Activated CD4-positive, alpha-beta memory T cell treated with anti-CD3 and anti-CD28 coated beads for 36 hours (primary cell): ENCODE measurements around the gene LYRM4. TPM values are rescaled to one million over a fixed set of nuclear protein-coding genes. Genes with fewer than 3 reads are reported as not detected.
A peak's percentile ranks its signal among the peaks of the same experiment; 100 is the strongest.

Experiments used
- CTCF ChIA-PET: fragments of 350-600 bp; sonication (Branson Sonifier 250); formaldehyde crosslinking; loops from one replicate; lab custom pipeline; 2021; ENCODE audit warnings: antibody characterized with exemption, inconsistent platforms; lab: Charles Lee
- POLR2A ChIA-PET: fragments of 350-600 bp; sonication (Branson Sonifier 250); formaldehyde crosslinking; loops from one replicate; lab custom pipeline; 2021; ENCODE audit warnings: antibody characterized with exemption; lab: Charles Lee
- DNase-seq: peaks from one replicate; pipeline ENCODE4 v3.0.0-alpha.2; 2020
- H3K27ac Mint-ChIP-seq: one replicate; pipeline ENCODE4 v1.8.0; 2021; ENCODE audit warnings: mixed read lengths
- H3K27me3 Mint-ChIP-seq: one replicate; pipeline ENCODE4 v1.8.0; 2021; ENCODE audit warnings: mixed read lengths
- H3K36me3 Mint-ChIP-seq: one replicate; pipeline ENCODE4 v1.8.0; 2021; ENCODE audit warnings: mixed read lengths
- H3K4me1 Mint-ChIP-seq: one replicate; pipeline ENCODE4 v1.8.0; 2021; ENCODE audit warnings: low read depth, mixed read lengths
- H3K4me3 Mint-ChIP-seq: one replicate; pipeline ENCODE4 v1.8.0; 2021; ENCODE audit warnings: mild to moderate bottlenecking, mixed read lengths
- H3K9me3 Mint-ChIP-seq: one replicate; pipeline ENCODE4 v1.8.0; 2021; ENCODE audit warnings: mixed read lengths
- intact Hi-C: fragments of 100-400 bp; cut with micrococcal nuclease; formaldehyde crosslinking; loops from one replicate; pipeline ENCODE4 v1.15.1; 2023
- total RNA-seq, 2 experiments: library from RNA; stranded (reverse); gene quantifications; one replicate each; pipeline ENCODE4 v1.2.3, GENCODE V29; 2021

The LYRM4 gene
- total RNA-seq, 2 experiments from 2014 or later = 50.6 to 53.6 TPM

DNA sequence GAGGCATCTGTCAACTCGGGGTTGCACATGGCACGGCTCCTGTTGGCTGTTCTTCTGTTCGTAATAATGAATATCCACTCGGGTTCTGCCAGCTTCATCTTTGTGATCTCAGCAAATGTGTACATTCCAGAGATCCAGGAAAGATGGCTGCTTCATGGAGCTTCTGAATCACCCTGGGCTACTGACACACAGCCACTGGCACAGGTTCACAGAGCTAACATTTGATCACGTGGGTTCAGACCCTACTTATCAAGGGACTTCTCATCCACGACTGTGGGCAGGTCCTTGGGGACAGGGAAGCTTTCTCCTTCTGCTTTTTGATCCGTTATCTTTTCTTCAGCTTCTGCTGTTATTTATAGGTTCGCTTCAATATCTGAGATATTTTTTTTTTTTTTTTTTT is 157.5 kb downstream of the LYRM4 start:
- H3K4me3 Mint-ChIP-seq = no peak overlapping the region
- POLR2A ChIA-PET = no interaction called here
- H3K36me3 Mint-ChIP-seq = no peaks in the 10 kb centered on the region
- no peaks in the 10 kb centered on the region for H3K27me3 Mint-ChIP-seq
- H3K9me3 Mint-ChIP-seq = no peaks in the 10 kb centered on the region
- H3K27ac Mint-ChIP-seq = no peak overlapping the region
- no peaks in the 10 kb centered on the region for H3K4me1 Mint-ChIP-seq
- no peak for DNase-seq
- intact Hi-C loops = no loop called here
- CTCF ChIA-PET = no interaction called here

DNA sequence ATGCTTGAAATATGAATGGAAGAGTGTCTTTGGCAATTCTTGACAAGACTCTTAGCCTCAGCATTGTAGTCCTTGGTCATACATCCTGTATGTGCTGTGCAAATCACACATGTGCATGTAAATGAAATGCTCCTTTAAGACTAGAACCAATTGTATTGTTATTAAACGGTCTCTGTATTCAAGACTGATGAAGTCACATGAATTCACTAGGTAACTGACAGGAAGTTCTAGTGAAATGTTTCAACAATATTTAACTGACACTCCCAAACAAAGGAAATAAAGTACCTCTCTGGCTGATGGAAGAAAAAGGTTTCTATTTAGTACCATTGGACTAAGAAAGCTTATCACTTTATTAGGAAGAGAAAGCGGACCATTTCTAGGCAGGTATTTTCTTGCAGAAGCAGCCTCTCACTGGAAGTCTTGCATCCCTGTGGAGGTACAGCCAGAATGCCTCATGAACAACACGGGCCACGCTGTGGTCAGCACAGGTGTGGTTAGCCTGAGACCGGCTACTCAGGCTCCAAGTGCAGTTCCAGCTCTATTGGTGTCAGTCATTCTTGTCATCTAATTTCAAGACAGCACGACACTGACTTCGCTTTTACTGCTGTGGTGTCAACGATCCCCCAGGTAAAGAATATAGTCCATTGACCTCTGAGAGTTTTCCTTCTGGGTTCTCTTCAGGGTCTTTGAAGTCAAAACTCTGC is 158.3 kb downstream of the LYRM4 start:
- Mint-ChIP-seq H3K9me3 (no peaks in the 10 kb centered on the region), H3K4me3 (no peak overlapping the region), H3K4me1 (no peaks in the 10 kb centered on the region), H3K27me3 (no peaks in the 10 kb centered on the region), H3K27ac (no peak overlapping the region), H3K36me3 (no peaks in the 10 kb centered on the region)
- CTCF ChIA-PET = no interaction called here
- no peak for DNase-seq
- intact Hi-C loops = no loop called here
- POLR2A ChIA-PET = no interaction called here

DNA sequence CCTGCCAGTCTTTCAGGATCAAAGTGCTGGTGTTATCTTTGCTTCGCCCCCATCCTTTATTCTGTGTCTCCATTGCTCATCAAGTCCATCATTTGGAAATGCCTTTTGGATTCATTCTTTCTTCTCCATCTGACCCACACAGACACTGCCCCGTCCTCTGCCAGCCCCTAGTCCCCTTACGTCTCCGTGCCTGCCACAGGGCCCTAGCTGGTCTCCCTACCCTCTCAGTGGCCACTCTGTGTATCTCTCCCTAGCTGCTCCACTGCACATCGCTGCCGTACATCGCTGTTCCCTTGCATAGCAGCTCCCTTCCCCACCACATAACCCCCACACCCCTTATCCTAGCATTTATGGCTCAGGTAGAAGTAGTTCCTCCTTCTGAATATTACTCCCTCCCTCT is 159.9 kb downstream of the LYRM4 start:
- no peaks in the 10 kb centered on the region for H3K9me3 Mint-ChIP-seq
- no peaks in the 10 kb centered on the region for H3K36me3 Mint-ChIP-seq
- no peak overlapping the region for H3K27ac Mint-ChIP-seq
- CTCF ChIA-PET = no interaction called here
- no peaks in the 10 kb centered on the region for H3K4me1 Mint-ChIP-seq
- no peak for DNase-seq
- H3K4me3 Mint-ChIP-seq = no peak overlapping the region
- no peaks in the 10 kb centered on the region for H3K27me3 Mint-ChIP-seq
- intact Hi-C loops = no loop called here
- POLR2A ChIA-PET = no interaction called here

DNA sequence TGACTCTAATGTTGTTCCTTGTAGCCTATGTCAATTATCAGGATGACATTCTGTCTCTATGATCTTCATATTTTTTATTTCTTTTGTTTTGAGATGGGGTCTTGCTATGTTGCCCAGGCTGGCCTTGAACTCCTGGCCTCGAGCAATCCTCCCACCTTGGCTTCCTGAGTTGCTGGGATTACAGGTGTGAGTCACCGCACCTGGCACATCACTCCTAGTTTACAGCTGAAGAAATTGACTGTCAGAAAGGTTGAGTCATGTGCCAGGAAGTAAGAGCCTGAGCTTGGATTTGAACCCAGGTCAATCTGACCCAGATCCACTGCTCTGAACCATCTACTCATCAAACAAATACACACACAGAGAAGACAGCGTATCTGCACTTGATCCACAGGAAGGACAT is 161.2 kb downstream of the LYRM4 start:
- Mint-ChIP-seq H3K27me3 (peaks cover 3% of the 10 kb centered on the region), H3K27ac (peak overlapping the region; percentile 1), H3K4me3 (no peak overlapping the region), H3K4me1 (no peaks in the 10 kb centered on the region), H3K9me3 (no peaks in the 10 kb centered on the region), H3K36me3 (no peaks in the 10 kb centered on the region)
- intact Hi-C loops = no loop called here
- CTCF ChIA-PET = no interaction called here
- DNase-seq = no peak
- POLR2A ChIA-PET = no interaction called here

DNA sequence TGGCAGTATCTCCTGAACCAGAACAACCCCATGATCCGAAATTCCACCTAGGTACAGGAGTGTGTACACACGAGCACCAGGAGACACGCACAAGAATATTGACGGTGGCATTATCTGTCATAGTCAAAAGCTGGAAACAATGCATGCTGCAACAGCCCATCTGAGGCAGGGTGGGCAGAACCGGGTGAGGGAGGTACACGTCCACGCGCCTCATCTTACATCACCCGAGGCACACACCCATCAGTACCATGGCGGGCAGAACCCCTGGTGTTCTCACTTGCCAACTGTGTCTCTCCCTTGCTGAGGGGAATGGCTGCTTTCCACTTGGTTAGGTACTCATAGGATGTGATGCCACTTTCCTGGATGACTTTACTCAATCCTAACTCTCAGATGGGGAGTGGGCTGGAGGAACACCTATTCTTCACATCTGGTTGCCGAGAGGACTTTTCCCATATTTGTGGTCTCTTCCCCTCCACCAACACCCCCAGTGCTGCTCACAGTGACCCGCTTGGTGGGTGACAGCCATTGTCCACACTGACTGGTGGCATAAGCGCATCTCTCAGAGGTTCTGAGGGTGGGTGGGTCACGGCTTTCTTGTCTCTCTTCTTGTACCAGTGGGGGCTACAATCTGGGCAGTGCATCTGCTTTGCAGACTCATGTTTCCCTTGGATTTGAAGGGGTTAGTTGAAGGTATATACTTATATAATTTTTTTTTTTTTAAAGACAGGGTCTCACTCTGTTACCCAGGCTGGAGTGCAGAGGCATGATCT is 162.1 kb downstream of the LYRM4 start:
- intact Hi-C loops = no loop called here
- no peaks in the 10 kb centered on the region for H3K4me1 Mint-ChIP-seq
- no peaks in the 10 kb centered on the region for H3K36me3 Mint-ChIP-seq

DNA sequence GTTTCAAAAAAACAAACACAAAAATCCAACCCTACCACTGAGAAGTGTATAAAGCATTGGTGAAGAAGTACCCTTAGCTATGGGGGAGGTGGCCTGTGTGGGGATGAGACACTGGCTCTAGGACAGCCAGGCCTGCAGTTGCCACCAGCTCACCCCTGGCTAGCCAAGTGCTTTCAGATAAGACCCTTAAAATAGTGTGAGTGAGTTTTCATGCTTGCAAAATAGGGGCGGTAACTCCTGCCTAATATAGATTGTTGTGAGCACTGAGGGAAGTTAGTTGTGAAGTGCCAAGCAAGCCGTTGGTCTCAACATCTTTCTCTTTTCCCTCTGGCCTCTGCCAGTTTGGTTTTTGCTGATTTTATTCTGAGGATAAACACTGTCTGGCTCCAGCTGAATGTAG is 164.3 kb downstream of the LYRM4 start:
- ChIA-PET POLR2A (no interaction called here), CTCF (no interaction called here)
- no peak overlapping the region for H3K4me3 Mint-ChIP-seq
- H3K4me1 Mint-ChIP-seq = peaks cover 4% of the 10 kb centered on the region
- no peak for DNase-seq
- H3K9me3 Mint-ChIP-seq = no peaks in the 10 kb centered on the region
- no peaks in the 10 kb centered on the region for H3K36me3 Mint-ChIP-seq
- no peak overlapping the region for H3K27ac Mint-ChIP-seq
- intact Hi-C loops = no loop called here
- H3K27me3 Mint-ChIP-seq = peaks cover 21% of the 10 kb centered on the region

More for the DNA sequence above, 162.1 kb downstream of the LYRM4 start:
- CTCF ChIA-PET = no interaction called here
- no peak for DNase-seq
- no peak overlapping the region for H3K27ac Mint-ChIP-seq
- POLR2A ChIA-PET = no interaction called here
- peaks cover 8% of the 10 kb centered on the region for H3K27me3 Mint-ChIP-seq
- H3K9me3 Mint-ChIP-seq = no peaks in the 10 kb centered on the region
- H3K4me3 Mint-ChIP-seq = no peak overlapping the region

DNA sequence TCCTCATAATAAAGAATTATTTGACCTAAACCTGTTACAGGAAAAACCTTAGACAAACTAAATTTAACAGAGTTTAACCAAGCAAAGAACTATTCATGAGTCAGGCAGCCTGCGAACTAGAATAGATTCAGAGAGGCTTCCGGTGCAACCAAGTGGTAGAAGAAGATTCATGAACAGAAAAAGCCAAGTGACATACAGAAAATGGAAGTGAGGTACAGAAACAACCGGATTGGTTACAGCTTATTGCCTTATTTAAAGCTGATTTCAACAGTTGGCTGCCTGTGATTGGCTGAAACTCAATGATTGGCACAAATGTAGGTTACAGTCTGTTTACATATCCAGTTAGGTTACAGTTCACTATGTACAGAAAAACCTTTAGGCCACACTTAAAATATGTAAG is 165.5 kb downstream of the LYRM4 start:
- H3K4me1 Mint-ChIP-seq = peaks cover 12% of the 10 kb centered on the region
- no peak overlapping the region for H3K4me3 Mint-ChIP-seq
- H3K36me3 Mint-ChIP-seq = no peaks in the 10 kb centered on the region
- no peak overlapping the region for H3K27ac Mint-ChIP-seq
- intact Hi-C loops = no loop called here
- H3K9me3 Mint-ChIP-seq = no peaks in the 10 kb centered on the region
- peaks cover 31% of the 10 kb centered on the region for H3K27me3 Mint-ChIP-seq
- DNase-seq = no peak
- ChIA-PET CTCF (no interaction called here), POLR2A (no interaction called here)

DNA sequence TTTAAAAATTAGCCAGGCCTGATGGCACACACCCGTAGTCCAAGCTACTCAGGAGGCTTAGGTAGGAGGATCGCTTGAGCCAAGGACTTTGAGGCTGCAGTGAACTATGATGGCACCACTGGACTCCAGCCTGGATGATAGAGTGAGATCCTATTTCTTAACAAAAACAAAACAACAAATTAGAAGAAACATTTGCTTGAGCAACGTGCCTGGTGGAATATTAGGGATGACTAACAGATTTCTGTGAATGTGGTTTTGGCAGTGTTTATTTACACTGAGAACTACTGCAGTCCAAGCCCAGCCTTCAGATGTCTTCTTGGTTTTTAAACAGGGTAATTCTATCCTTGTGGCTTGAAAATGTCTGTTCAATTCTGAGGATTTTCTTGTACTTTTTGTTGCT is 166.4 kb downstream of the LYRM4 start:
- Mint-ChIP-seq H3K4me3 (no peak overlapping the region), H3K27ac (no peak overlapping the region), H3K36me3 (no peaks in the 10 kb centered on the region), H3K27me3 (peaks cover 35% of the 10 kb centered on the region), H3K9me3 (no peaks in the 10 kb centered on the region), H3K4me1 (peaks cover 12% of the 10 kb centered on the region)
- POLR2A ChIA-PET = no interaction called here
- CTCF ChIA-PET = no interaction called here
- intact Hi-C loops = no loop called here
- DNase-seq = no peak

DNA sequence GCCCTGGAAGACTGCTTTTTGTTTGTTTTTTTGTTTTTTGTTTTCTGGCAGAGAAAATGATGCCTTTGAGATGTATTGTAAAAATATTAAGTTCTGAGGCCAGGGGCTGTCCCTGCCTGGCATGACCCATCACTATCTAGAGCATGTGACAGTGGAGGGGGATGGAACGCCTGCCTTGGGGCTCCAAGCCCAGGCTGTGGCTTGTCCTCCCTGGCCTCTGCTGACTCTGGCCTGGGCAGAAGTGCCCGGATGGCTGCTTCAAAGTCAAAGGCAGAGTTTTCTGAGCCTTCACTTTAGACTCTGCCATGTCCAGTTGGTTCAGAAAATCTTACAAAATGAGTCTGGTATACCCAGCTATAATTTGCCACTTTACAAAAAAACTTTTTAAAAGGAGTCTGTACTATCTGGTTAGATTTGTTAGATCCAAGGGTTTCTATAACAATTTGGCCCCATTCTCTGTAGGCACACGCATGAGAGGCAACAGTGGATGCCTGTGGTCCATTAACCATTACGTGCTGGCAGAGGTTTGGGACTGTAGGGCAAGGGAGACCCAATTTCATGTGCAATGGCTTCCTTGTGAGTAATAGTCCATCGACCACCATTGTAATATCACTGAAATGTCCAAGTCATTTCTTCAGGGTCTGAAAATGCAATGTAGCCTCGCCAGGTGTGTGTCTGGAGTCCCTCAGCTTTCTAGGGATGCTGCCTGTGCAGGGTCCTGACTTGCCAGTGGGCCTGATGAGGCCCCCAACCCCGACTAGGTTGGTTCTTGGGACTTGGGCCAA is 167.3 kb downstream of the LYRM4 start:
- peaks cover 12% of the 10 kb centered on the region for H3K4me1 Mint-ChIP-seq
- H3K27me3 Mint-ChIP-seq = peaks cover 39% of the 10 kb centered on the region
- H3K27ac Mint-ChIP-seq = no peak overlapping the region
- intact Hi-C loops = no loop called here
- no peaks in the 10 kb centered on the region for H3K36me3 Mint-ChIP-seq
- no peaks in the 10 kb centered on the region for H3K9me3 Mint-ChIP-seq
- CTCF ChIA-PET = no interaction called here
- no peak for DNase-seq
- H3K4me3 Mint-ChIP-seq = no peak overlapping the region
- POLR2A ChIA-PET = no interaction called here

DNA sequence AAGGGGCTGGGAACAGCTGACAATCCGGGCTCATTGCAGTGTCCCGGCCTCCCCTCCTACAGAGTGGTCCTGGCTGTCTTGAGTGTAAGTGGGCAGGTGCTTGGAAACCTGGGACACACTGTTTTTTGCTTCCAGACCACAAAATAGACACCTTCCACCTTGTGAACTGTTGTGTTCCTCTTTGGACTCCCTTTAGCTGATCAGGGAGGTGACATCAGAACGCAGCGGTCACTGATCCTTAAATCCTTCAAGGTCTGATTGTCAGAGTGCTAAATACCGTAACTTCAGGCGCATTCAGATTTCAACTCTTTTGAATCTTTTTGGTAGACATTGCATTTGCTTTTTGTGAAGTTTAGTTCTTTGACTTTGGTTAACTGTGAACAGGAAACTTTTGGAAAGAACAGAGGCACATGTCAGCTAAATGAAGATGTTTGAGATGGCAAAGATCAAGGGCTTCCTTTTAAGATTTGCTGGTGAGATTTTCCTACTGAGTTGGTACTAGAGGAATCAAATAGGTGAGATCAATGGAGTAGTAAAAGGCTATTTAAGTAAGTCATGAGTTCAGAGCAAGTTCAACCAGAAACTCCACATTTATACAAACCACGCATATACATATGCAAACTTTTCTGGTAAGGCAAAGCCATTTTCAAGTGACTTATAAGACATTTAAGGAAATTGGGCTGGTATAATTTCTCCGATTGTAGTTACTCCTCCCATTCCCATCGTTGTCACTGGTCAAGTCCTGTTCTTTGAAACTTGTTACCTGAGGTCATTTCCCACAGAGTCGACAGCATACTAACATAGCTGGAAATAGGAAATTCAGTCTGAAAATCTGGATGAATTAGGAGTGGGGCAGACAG is 169.3 kb downstream of the LYRM4 start:
- CTCF ChIA-PET = no interaction called here
- no peak for DNase-seq
- Mint-ChIP-seq H3K27ac (no peak overlapping the region), H3K36me3 (no peaks in the 10 kb centered on the region), H3K4me3 (no peak overlapping the region), H3K27me3 (peaks cover 53% of the 10 kb centered on the region), H3K4me1 (peaks cover 12% of the 10 kb centered on the region), H3K9me3 (no peaks in the 10 kb centered on the region)
- intact Hi-C loops = no loop called here
- POLR2A ChIA-PET = no interaction called here

DNA sequence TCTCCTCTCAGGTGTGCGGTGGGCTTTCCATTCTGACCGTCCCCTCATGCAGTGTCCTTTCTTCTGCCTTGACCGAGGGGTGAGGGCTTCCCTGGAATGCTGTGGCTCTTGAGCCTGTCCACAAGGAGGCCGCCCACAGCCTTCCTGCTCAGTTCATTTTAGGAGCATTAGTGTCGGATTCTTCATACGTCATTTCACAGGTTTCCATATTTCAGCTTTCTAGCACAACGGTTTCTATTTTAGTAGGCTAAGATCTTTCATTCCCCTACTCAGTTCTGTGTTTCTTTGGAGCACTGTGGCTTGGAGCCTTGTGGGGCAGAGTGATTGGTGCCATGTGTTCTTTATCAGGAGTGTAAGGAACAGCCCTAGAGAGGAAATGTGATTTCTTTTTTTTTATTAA is 170.1 kb downstream of the LYRM4 start:
- no peak overlapping the region for H3K4me3 Mint-ChIP-seq
- DNase-seq = peak; percentile 19
- H3K4me1 Mint-ChIP-seq = peaks cover 15% of the 10 kb centered on the region
- H3K27ac Mint-ChIP-seq = no peak overlapping the region
- H3K36me3 Mint-ChIP-seq = no peaks in the 10 kb centered on the region
- peaks cover 57% of the 10 kb centered on the region for H3K27me3 Mint-ChIP-seq
- POLR2A ChIA-PET = no interaction called here
- intact Hi-C loops = no loop called here
- no peaks in the 10 kb centered on the region for H3K9me3 Mint-ChIP-seq
- CTCF ChIA-PET = no interaction called here
